Measurements from ENCODE around the gene RCSD1. TPM values are rescaled to one million over a fixed set of nuclear protein-coding genes. Genes with fewer than 3 reads are reported as not detected.

The RCSD1 gene
- total RNA-seq: 10 to 100 TPM in 2 of 4 donors, 1 to 10 TPM in 2; 7.1 to 14.2 (median 10.8) TPM

- Histone ChIP-seq H3K4me3 (replicated peaks in 1 of 3) (peak within 1 kb of the TSS in 2 of 3 donors; percentile 41 to 55), H3K4me1 (peaks cover 0 to 4% of the 10 kb centered on the region in 2 donors), H3K9me3 (no peaks in the 10 kb centered on the region), H3K36me3 (no peaks in the 10 kb centered on the region), H3K27ac (peak within 1 kb of the TSS; percentile 69 to 82 (median 72)), H3K27me3 (no peaks in the 10 kb centered on the region)
- 15 to 19% methylated on average over 16 to 23 of the region's 62 CpGs for WGBS, 2 donors
- DNase-seq: peak in 1 of 2 donors; percentile 10
- TF ChIP-seq CTCF (IDR thresholded peaks at IDR 0.05): no peak
- peak in 1 of 2 donors; percentile 16 for TF ChIP-seq POLR2A (IDR thresholded peaks at IDR 0.05)
- intact Hi-C loops (cut with DNase I): no loop called here
These were observed at the start of gene RCSD1 for GRCh38 chr1:167629681-167630567. TSS of gene RCSD1 (plus strand) at chr1:167630232. CDS start at chr1:167630424, 192 bp downstream.

GRCh38 chr1:167582064-167582463, 48.0 kb upstream of the RCSD1 start:
- H3K27ac ChIP-seq: no peak overlapping the region
- TF ChIP-seq CTCF (IDR thresholded peaks at IDR 0.05): no peak
- TF ChIP-seq POLR2A (IDR thresholded peaks at IDR 0.05): no peak
- H3K4me3 ChIP-seq (replicated peaks in 1 of 3): no peak overlapping the region
- H3K36me3 ChIP-seq: no peaks in the 10 kb centered on the region
- intact Hi-C loops (cut with DNase I): no loop called here
- DNase-seq: peak; percentile 21 to 27
- no peaks in the 10 kb centered on the region for H3K27me3 ChIP-seq
- H3K4me1 ChIP-seq: no peaks in the 10 kb centered on the region
- no peaks in the 10 kb centered on the region for H3K9me3 ChIP-seq
- WGBS, 2 donors: 35 to 47% methylated on average over 1 of the region's 1 CpG

GRCh38 chr1:167582722-167583121, 47.3 kb upstream of the RCSD1 start:
- no peaks in the 10 kb centered on the region for H3K9me3 ChIP-seq

GRCh38 chr1:167584581-167584980, 45.5 kb upstream of the RCSD1 start:
- no peaks in the 10 kb centered on the region for H3K27me3 ChIP-seq
- H3K36me3 ChIP-seq: no peaks in the 10 kb centered on the region
- H3K4me3 ChIP-seq (replicated peaks in 1 of 3): no peak overlapping the region
- DNase-seq: no peak
- no peak overlapping the region for H3K27ac ChIP-seq
- no peaks in the 10 kb centered on the region for H3K4me1 ChIP-seq
- no peaks in the 10 kb centered on the region for H3K9me3 ChIP-seq
- intact Hi-C loops (cut with DNase I): no loop called here
- 89 to 94% methylated on average over 3 of the region's 3 CpGs for WGBS, 2 donors
- TF ChIP-seq POLR2A (IDR thresholded peaks at IDR 0.05): no peak
- no peak for TF ChIP-seq CTCF (IDR thresholded peaks at IDR 0.05)

More at GRCh38 chr1:167582722-167583121, 47.3 kb upstream of the RCSD1 start:
- H3K4me3 ChIP-seq (replicated peaks in 1 of 3): no peak overlapping the region
- 98 to 99% methylated on average over 4 of the region's 4 CpGs for WGBS, 2 donors
- DNase-seq: no peak
- no peaks in the 10 kb centered on the region for H3K27me3 ChIP-seq
- no peaks in the 10 kb centered on the region for H3K36me3 ChIP-seq
- intact Hi-C loops (cut with DNase I): no loop called here
- no peak for TF ChIP-seq CTCF (IDR thresholded peaks at IDR 0.05)
- TF ChIP-seq POLR2A (IDR thresholded peaks at IDR 0.05): no peak
- H3K4me1 ChIP-seq: no peaks in the 10 kb centered on the region
- no peak overlapping the region for H3K27ac ChIP-seq

GRCh38 chr1:167587342-167587741, 42.7 kb upstream of the RCSD1 start:
- intact Hi-C loops (cut with DNase I): no loop called here

More at GRCh38 chr1:167587342-167587741, 42.7 kb upstream of the RCSD1 start:
- Histone ChIP-seq H3K27ac (no peak overlapping the region), H3K4me1 (no peaks in the 10 kb centered on the region), H3K27me3 (no peaks in the 10 kb centered on the region), H3K4me3 (replicated peaks in 1 of 3) (no peak overlapping the region), H3K9me3 (no peaks in the 10 kb centered on the region), H3K36me3 (no peaks in the 10 kb centered on the region)
- no peak for DNase-seq
- TF ChIP-seq POLR2A (IDR thresholded peaks at IDR 0.05) (no peak), CTCF (IDR thresholded peaks at IDR 0.05) (no peak)
- WGBS, 2 donors: 86% methylated on average over 2 of the region's 2 CpGs; no CpG with 5 or more reads in 1 of the 2 donors

All from thyroid gland (tissue), 4 donors.